Tongue (tissue), 3 donors: ENCODE results near the gene DDN. TPM values are rescaled to one million over a fixed set of nuclear protein-coding genes. Genes with fewer than 3 reads are reported as not detected.

ENCODE experiments used
- DNase-seq: peaks from one replicate; pipeline ENCODE4 v3.0.0-alpha.2; 2015
- small RNA-seq: library from RNA; depleted of rRNA; stranded (forward); fragments of <200 nt; gene quantifications from one replicate; pipeline ENCODE3, GENCODE V24; 2014; ENCODE audit warnings: low replicate concordance
- total RNA-seq: library from RNA; depleted of rRNA; stranded (reverse); fragments of >200 nt; gene quantifications from one replicate; pipeline ENCODE4 v1.2.3, GENCODE V29; 2014

The DDN gene
- total RNA-seq, 1 donor from 2014 or later: 2.4 TPM

- DNase-seq: no peak
These were observed 32.8 kb downstream of the DDN start for GRCh38 chr12:48966177-48966895.

- no peak for DNase-seq
These were observed 33.8 kb downstream of the DDN start for GRCh38 chr12:48965298-48965838.

- DNase-seq: no peak
These were observed 37.4 kb downstream of the DDN start for GRCh38 chr12:48961801-48962200.

GRCh38 chr12:48961331-48961730 lies 37.8 kb downstream of the DDN start:
- DNase-seq: no peak

- no peak for DNase-seq
These were observed 38.3 kb downstream of the DDN start for GRCh38 chr12:48960834-48961233.

GRCh38 chr12:48958049-48958388 lies 41.2 kb downstream of the DDN start:
- no peak for DNase-seq

- peak; percentile 98 for DNase-seq
These were observed 41.8 kb downstream of the DDN start, which contains the start of gene ARF3 for GRCh38 chr12:48957141-48958048. Gene ARF3, minus strand, starts transcription at chr12:48957487. Its CDS starts 16,392 bp downstream, at chr12:48941095.

- DNase-seq: peak; percentile 97
These were observed 42.7 kb downstream of the DDN start for GRCh38 chr12:48956279-48957140.

GRCh38 chr12:48954841-48955501 lies 44.2 kb downstream of the DDN start:
- no peak for DNase-seq

GRCh38 chr12:48954061-48954460 lies 45.1 kb downstream of the DDN start:
- DNase-seq: no peak

GRCh38 chr12:48952691-48953090 lies 46.5 kb downstream of the DDN start:
- DNase-seq: no peak

- DNase-seq: no peak
These were observed 51.4 kb downstream of the DDN start for GRCh38 chr12:48947727-48948126.

GRCh38 chr12:48946943-48947342 lies 52.2 kb downstream of the DDN start:
- DNase-seq: no peak

GRCh38 chr12:48946205-48946604 lies 53.0 kb downstream of the DDN start:
- DNase-seq: peak; percentile 15

Small RNA genes lying within 50 kb of the gene (small RNA-seq; reads per million reads assigned to genes)
- gene RNU6-940P: not detected

Other genes starting within 250 kb of the DDN start
- 45.7 TPM for gene ADCY6, start 210.3 kb downstream of the DDN start, total RNA-seq
- gene CACNB3, start 180.9 kb downstream of the DDN start, total RNA-seq: 9.6 TPM
- 87.7 TPM for gene DDX23, start 147.2 kb downstream of the DDN start, total RNA-seq
- 2.9 TPM for gene RND1, start 133.5 kb downstream of the DDN start, total RNA-seq
- gene FKBP11, start 73.9 kb downstream of the DDN start, total RNA-seq: 8.3 TPM
- 28.9 TPM for gene ARF3, start 41.9 kb downstream of the DDN start, total RNA-seq
- 0.21 TPM for gene WNT10B, start 27.6 kb downstream of the DDN start, total RNA-seq
- gene WNT1, start 21.1 kb downstream of the DDN start, total RNA-seq: not detected
- 31.8 TPM for gene PRKAG1, start 19.4 kb upstream of the DDN start, total RNA-seq
- 42.5 TPM for gene KMT2D, start 61.4 kb upstream of the DDN start, total RNA-seq
- gene RHEBL1, start 70.6 kb upstream of the DDN start, total RNA-seq: 0.31 TPM
- gene DHH, start 95.4 kb upstream of the DDN start, total RNA-seq: 9.0 TPM
- 39.8 TPM for gene LMBR1L, start 111.5 kb upstream of the DDN start, total RNA-seq
- 509 TPM for gene TUBA1B, start 132.0 kb upstream of the DDN start, total RNA-seq
- gene TUBA1A, start 189.7 kb upstream of the DDN start, total RNA-seq: 491 TPM